ENCODE data around the gene BTBD9.

BTBD9 gene

DNA sequence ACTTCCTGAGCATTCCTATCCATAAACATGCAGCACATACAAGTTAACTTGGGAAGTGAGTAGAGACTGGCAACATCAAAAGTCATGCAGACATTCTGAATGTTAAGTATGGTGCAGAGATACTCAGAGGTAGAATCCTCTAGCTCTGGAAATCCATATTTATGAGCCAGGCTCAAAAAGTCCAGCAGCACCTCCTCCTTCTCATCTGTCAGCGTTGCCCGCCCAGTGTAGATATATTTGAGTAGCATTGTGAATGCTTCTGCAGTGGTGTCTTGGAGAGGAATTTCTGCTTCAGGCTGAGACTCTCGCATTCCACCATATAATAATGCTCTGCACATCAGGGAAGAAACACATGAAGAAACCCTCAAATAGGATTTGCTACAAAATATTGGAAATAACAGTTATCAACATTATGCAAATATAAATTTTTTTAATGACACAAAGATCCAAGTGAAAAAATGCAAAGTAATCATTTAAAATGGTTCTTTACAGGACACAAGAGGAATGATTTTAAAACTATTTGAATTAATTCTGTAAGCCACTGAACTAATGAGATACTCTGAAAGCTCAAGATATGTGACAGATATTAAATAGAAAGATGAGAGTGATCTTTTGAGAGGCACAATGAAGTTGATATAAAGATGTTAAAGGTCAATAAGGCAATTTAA, 45.6 kb downstream of the BTBD9 start:
- Histone ChIP-seq H3K9ac (ENCODE audit: insufficient read length, low read depth) (no peak overlapping the region), H3K4me1 (ENCODE audit: insufficient read depth, insufficient read length) (no peaks in the 10 kb centered on the region), H3K4me3 (ENCODE audit: insufficient read length, low read depth) (no peak overlapping the region), H3K27me3 (ENCODE audit: insufficient read depth, insufficient read length) (no peaks in the 10 kb centered on the region), H3K36me3 (ENCODE audit: insufficient read depth, insufficient read length, low read length) (no peaks in the 10 kb centered on the region), H3K9me3 (ENCODE audit: insufficient read depth, low read length) (no peaks in the 10 kb centered on the region)
- TF ChIP-seq SUZ12 (IDR thresholded peaks at IDR 0.05; ENCODE audit: extremely low read depth, insufficient read depth, insufficient read length) (no peak), ZNF274 (IDR thresholded peaks at IDR 0.05; ENCODE audit: low read depth, low read length) (no peak), YY1 (IDR thresholded peaks at IDR 0.05; ENCODE audit: insufficient read depth, insufficient read length) (no peak)
- no peak for DNase-seq (ENCODE audit: low read depth, low spot score)

- Histone ChIP-seq H3K4me1 (ENCODE audit: insufficient read depth, insufficient read length) (no peaks in the 10 kb centered on the region), H3K36me3 (ENCODE audit: insufficient read depth, insufficient read length, low read length) (no peaks in the 10 kb centered on the region), H3K27me3 (ENCODE audit: insufficient read depth, insufficient read length) (no peaks in the 10 kb centered on the region), H3K9me3 (ENCODE audit: insufficient read depth, low read length) (no peaks in the 10 kb centered on the region), H3K9ac (ENCODE audit: insufficient read length, low read depth) (no peak overlapping the region), H3K4me3 (ENCODE audit: insufficient read length, low read depth) (no peak overlapping the region)
- DNase-seq (ENCODE audit: low read depth, low spot score): no peak
- TF ChIP-seq SUZ12 (IDR thresholded peaks at IDR 0.05; ENCODE audit: extremely low read depth, insufficient read depth, insufficient read length) (no peak), ZNF274 (IDR thresholded peaks at IDR 0.05; ENCODE audit: low read depth, low read length) (no peak), YY1 (IDR thresholded peaks at IDR 0.05; ENCODE audit: insufficient read depth, insufficient read length) (no peak)
Measured at GRCh38 chr6:38593409-38593808, 46.3 kb downstream of the BTBD9 start.

DNA sequence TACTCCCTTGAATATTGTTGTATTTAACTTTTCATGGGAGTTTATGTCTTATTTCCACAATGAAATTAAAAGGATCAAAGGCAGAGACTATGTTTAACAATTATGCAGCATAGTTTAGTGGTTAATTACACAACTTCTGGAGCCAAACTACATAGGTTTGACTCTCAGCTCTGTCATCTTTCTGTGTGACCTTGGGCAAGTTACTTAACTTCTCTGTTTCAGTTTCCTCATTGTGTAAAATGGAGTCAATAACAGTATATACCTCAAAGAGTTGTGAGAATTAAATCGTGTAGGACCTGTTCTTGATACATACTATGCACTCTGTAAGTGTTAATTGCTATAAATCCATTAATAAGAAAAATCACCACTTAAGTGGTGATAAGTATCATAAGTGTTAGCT, 48.3 kb downstream of the BTBD9 start:
- TF ChIP-seq ZNF274 (IDR thresholded peaks at IDR 0.05; ENCODE audit: low read depth, low read length) (no peak), YY1 (IDR thresholded peaks at IDR 0.05; ENCODE audit: insufficient read depth, insufficient read length) (no peak), SUZ12 (IDR thresholded peaks at IDR 0.05; ENCODE audit: extremely low read depth, insufficient read depth, insufficient read length) (no peak)
- H3K4me1 ChIP-seq (ENCODE audit: insufficient read depth, insufficient read length): no peaks in the 10 kb centered on the region
- no peak overlapping the region for H3K4me3 ChIP-seq (ENCODE audit: insufficient read length, low read depth)
- H3K36me3 ChIP-seq (ENCODE audit: insufficient read depth, insufficient read length, low read length): no peaks in the 10 kb centered on the region
- DNase-seq (ENCODE audit: low read depth, low spot score): no peak
- H3K9me3 ChIP-seq (ENCODE audit: insufficient read depth, low read length): no peaks in the 10 kb centered on the region
- no peaks in the 10 kb centered on the region for H3K27me3 ChIP-seq (ENCODE audit: insufficient read depth, insufficient read length)
- no peak overlapping the region for H3K9ac ChIP-seq (ENCODE audit: insufficient read length, low read depth)

GRCh38 chr6:38589367-38589720, 50.4 kb downstream of the BTBD9 start:
- Histone ChIP-seq H3K36me3 (ENCODE audit: insufficient read depth, insufficient read length, low read length) (no peaks in the 10 kb centered on the region), H3K4me3 (ENCODE audit: insufficient read length, low read depth) (no peak overlapping the region), H3K4me1 (ENCODE audit: insufficient read depth, insufficient read length) (no peaks in the 10 kb centered on the region), H3K27me3 (ENCODE audit: insufficient read depth, insufficient read length) (no peaks in the 10 kb centered on the region), H3K9ac (ENCODE audit: insufficient read length, low read depth) (no peak overlapping the region), H3K9me3 (ENCODE audit: insufficient read depth, low read length) (no peaks in the 10 kb centered on the region)
- no peak for DNase-seq (ENCODE audit: low read depth, low spot score)
- TF ChIP-seq SUZ12 (IDR thresholded peaks at IDR 0.05; ENCODE audit: extremely low read depth, insufficient read depth, insufficient read length): no peak
- no peak for TF ChIP-seq YY1 (IDR thresholded peaks at IDR 0.05; ENCODE audit: insufficient read depth, insufficient read length)
- no peak for TF ChIP-seq ZNF274 (IDR thresholded peaks at IDR 0.05; ENCODE audit: low read depth, low read length)

- no peaks in the 10 kb centered on the region for H3K36me3 ChIP-seq (ENCODE audit: insufficient read depth, insufficient read length, low read length)
- no peaks in the 10 kb centered on the region for H3K4me1 ChIP-seq (ENCODE audit: insufficient read depth, insufficient read length)
- no peak for TF ChIP-seq ZNF274 (IDR thresholded peaks at IDR 0.05; ENCODE audit: low read depth, low read length)
- TF ChIP-seq SUZ12 (IDR thresholded peaks at IDR 0.05; ENCODE audit: extremely low read depth, insufficient read depth, insufficient read length): no peak
- no peak for TF ChIP-seq YY1 (IDR thresholded peaks at IDR 0.05; ENCODE audit: insufficient read depth, insufficient read length)
- no peaks in the 10 kb centered on the region for H3K27me3 ChIP-seq (ENCODE audit: insufficient read depth, insufficient read length)
- DNase-seq (ENCODE audit: low read depth, low spot score): no peak
- no peaks in the 10 kb centered on the region for H3K9me3 ChIP-seq (ENCODE audit: insufficient read depth, low read length)
- no peak overlapping the region for H3K4me3 ChIP-seq (ENCODE audit: insufficient read length, low read depth)
- no peak overlapping the region for H3K9ac ChIP-seq (ENCODE audit: insufficient read length, low read depth)
Measured at GRCh38 chr6:38588631-38589366, 50.9 kb downstream of the BTBD9 start.

DNA sequence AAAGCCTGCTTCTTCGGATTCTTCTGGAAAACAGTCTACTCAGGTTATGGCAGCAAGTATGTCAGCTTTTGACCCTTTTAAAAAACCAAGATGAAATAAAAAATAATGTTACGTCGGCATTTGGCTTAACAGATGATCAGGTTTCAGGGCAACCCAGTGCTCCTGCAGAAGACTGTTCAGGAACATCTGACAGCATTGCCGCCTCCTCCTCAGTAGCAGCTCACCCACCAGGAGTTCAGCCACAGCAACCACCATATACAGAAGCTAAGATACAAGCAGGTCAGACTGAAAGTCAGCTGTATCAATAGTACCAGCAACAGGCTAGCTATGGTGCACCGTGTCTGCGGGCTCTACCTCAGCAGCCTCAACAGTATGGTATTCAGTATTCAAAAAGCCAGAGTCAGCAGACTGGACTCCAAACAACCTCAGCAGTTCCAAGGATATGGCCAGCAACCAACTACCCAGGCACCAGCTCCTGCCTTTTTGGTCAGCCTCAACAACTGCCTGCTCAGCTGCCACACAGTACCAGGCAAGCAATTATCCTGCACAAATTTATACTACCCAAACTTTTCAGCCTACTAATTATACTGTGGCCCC, 51.9 kb downstream of the BTBD9 start:
- Histone ChIP-seq H3K9me3 (ENCODE audit: insufficient read depth, low read length) (no peaks in the 10 kb centered on the region), H3K36me3 (ENCODE audit: insufficient read depth, insufficient read length, low read length) (no peaks in the 10 kb centered on the region), H3K9ac (ENCODE audit: insufficient read length, low read depth) (no peak overlapping the region), H3K4me1 (ENCODE audit: insufficient read depth, insufficient read length) (no peaks in the 10 kb centered on the region), H3K27me3 (ENCODE audit: insufficient read depth, insufficient read length) (no peaks in the 10 kb centered on the region), H3K4me3 (ENCODE audit: insufficient read length, low read depth) (no peak overlapping the region)
- DNase-seq (ENCODE audit: low read depth, low spot score): no peak
- TF ChIP-seq SUZ12 (IDR thresholded peaks at IDR 0.05; ENCODE audit: extremely low read depth, insufficient read depth, insufficient read length) (no peak), ZNF274 (IDR thresholded peaks at IDR 0.05; ENCODE audit: low read depth, low read length) (no peak), YY1 (IDR thresholded peaks at IDR 0.05; ENCODE audit: insufficient read depth, insufficient read length) (no peak)

- Histone ChIP-seq H3K36me3 (ENCODE audit: insufficient read depth, insufficient read length, low read length) (no peaks in the 10 kb centered on the region), H3K9ac (ENCODE audit: insufficient read length, low read depth) (no peak overlapping the region), H3K4me3 (ENCODE audit: insufficient read length, low read depth) (no peak overlapping the region), H3K27me3 (ENCODE audit: insufficient read depth, insufficient read length) (no peaks in the 10 kb centered on the region), H3K4me1 (ENCODE audit: insufficient read depth, insufficient read length) (no peaks in the 10 kb centered on the region), H3K9me3 (ENCODE audit: insufficient read depth, low read length) (no peaks in the 10 kb centered on the region)
- TF ChIP-seq ZNF274 (IDR thresholded peaks at IDR 0.05; ENCODE audit: low read depth, low read length): no peak
- TF ChIP-seq SUZ12 (IDR thresholded peaks at IDR 0.05; ENCODE audit: extremely low read depth, insufficient read depth, insufficient read length): no peak
- TF ChIP-seq YY1 (IDR thresholded peaks at IDR 0.05; ENCODE audit: insufficient read depth, insufficient read length): no peak
- DNase-seq (ENCODE audit: low read depth, low spot score): no peak
Measured at GRCh38 chr6:38586992-38587391, 52.7 kb downstream of the BTBD9 start.

Data from NT2/D1 (cell line).